HG02610 (cell line): ENCODE data around the gene NR2F1-AS1.
"Not testable (repeated sequence)": the region's sequence is repeated elsewhere in the genome, so short reads cannot be mapped to it uniquely, and the experiment has no call there.

Experiments
- ATAC-seq: cut with Tn5 transposase; IDR thresholded peaks from one replicate; pipeline ENCODE4 v1.9.1; 2021; ENCODE audit warnings: mild to moderate bottlenecking, moderate library complexity; ENCODE audit not compliant: unreplicated experiment

The NR2F1-AS1 gene

GRCh38 chr5:93401634-93402213, 179.3 kb downstream of the NR2F1-AS1 start:
- no peak for ATAC-seq

GRCh38 chr5:93399675-93400074, 181.3 kb downstream of the NR2F1-AS1 start:
- no peak for ATAC-seq

GRCh38 chr5:93395971-93396379, 185.0 kb downstream of the NR2F1-AS1 start:
- no peak for ATAC-seq

GRCh38 chr5:93395010-93395409, 186.0 kb downstream of the NR2F1-AS1 start:
- ATAC-seq = no peak

- no peak for ATAC-seq
Measured at GRCh38 chr5:93394301-93394700, 186.7 kb downstream of the NR2F1-AS1 start.

- ATAC-seq = not testable (repeated sequence)
Measured at GRCh38 chr5:93391169-93391568, 189.8 kb downstream of the NR2F1-AS1 start.

- ATAC-seq = no peak
Measured at GRCh38 chr5:93385655-93386054, 195.4 kb downstream of the NR2F1-AS1 start.

- ATAC-seq = no peak
Measured at GRCh38 chr5:93384995-93385394, 196.0 kb downstream of the NR2F1-AS1 start.

- ATAC-seq = no peak
Measured at GRCh38 chr5:93384026-93384425, 197.0 kb downstream of the NR2F1-AS1 start.

- ATAC-seq = no peak
Measured at GRCh38 chr5:93382188-93382825, 198.7 kb downstream of the NR2F1-AS1 start.

GRCh38 chr5:93381057-93381456, 200.0 kb downstream of the NR2F1-AS1 start:
- no peak for ATAC-seq

- no peak for ATAC-seq
Measured at GRCh38 chr5:93378073-93378472, 202.9 kb downstream of the NR2F1-AS1 start.

- ATAC-seq = no peak
Measured at GRCh38 chr5:93371893-93372292, 209.1 kb downstream of the NR2F1-AS1 start.

GRCh38 chr5:93364378-93364777, 216.6 kb downstream of the NR2F1-AS1 start:
- no peak for ATAC-seq

GRCh38 chr5:93360436-93361088, 220.5 kb downstream of the NR2F1-AS1 start:
- ATAC-seq = no peak

GRCh38 chr5:93359960-93360305, 221.1 kb downstream of the NR2F1-AS1 start:
- no peak for ATAC-seq
